Peyer's patch (tissue), 4 donors: ENCODE data around the gene CNKSR3. TPM values are rescaled to one million over a fixed set of nuclear protein-coding genes. Genes with fewer than 3 reads are reported as not detected.

Source experiments
- DNase-seq, 3 donors: peaks; one replicate each; pipeline ENCODE4 v3.0.0-alpha.2; 2017 to 2019
- H3K27ac ChIP-seq, 4 donors: fragments of 200-600 bp; sonication (generic); one replicate each; pipeline ENCODE4 v1.5.1; 2016 to 2019
- H3K27me3 ChIP-seq, 2 donors: fragments of 200-600 bp; sonication (generic); one replicate each; pipeline ENCODE4 v1.5.1; 2019
- H3K36me3 ChIP-seq, 3 donors: fragments of 200-600 bp; sonication (generic); one replicate each; pipeline ENCODE4 v1.5.1; 2016 to 2019
- H3K4me1 ChIP-seq, 4 donors: fragments of 200-600 bp; sonication (generic); one replicate each; pipeline ENCODE4 v1.5.1; 2016 to 2019
- H3K4me3 ChIP-seq, 4 donors: fragments of 200-600 bp; sonication (generic); 1 replicate in 3 of 4; 2 replicates in 1 of 4; pipeline ENCODE4 v1.5.1; 2016 to 2019; ENCODE audit warnings: mild to moderate bottlenecking in 1 of 4
- H3K9me3 ChIP-seq, 4 donors: fragments of 200-600 bp; sonication (generic); one replicate each; pipeline ENCODE4 v1.5.1; 2016 to 2019; ENCODE audit warnings: mild to moderate bottlenecking in 1 of 4
- CTCF ChIP-seq, 6 experiments: fragments of 450-650 bp in 4 of 6; fragments of 200-600 bp in 2 of 6; sonication (generic) in 1 of 6; IDR thresholded peaks; one replicate each; pipeline ENCODE4 v1.5.1; 2017 to 2019; ENCODE audit warnings: antibody characterized with exemption in 6 of 6, mild to moderate bottlenecking in 3 of 6, moderate library complexity in 1 of 6
- POLR2A ChIP-seq, 2 donors: fragments of 450-650 bp; IDR thresholded peaks; one replicate each; pipeline ENCODE4 v1.5.1; 2017; ENCODE audit warnings: antibody characterized with exemption in 2 of 2, mild to moderate bottlenecking in 2 of 2, moderate library complexity in 2 of 2
- total RNA-seq, 4 donors: library from RNA; depleted of rRNA; stranded (reverse); fragments of >200 nt; gene quantifications; one replicate each; pipeline ENCODE4 v1.1.0, GENCODE V29; 2016

Gene CNKSR3
- total RNA-seq, 4 donors from 2014 or later: 29.6 to 34.5 (median 30.1) TPM

GRCh38 chr6:154430481-154430919 is 80.0 kb downstream of the CNKSR3 start:
- DNase-seq: no peak
- Histone ChIP-seq H3K9me3 (no peaks in the 10 kb centered on the region), H3K4me3 (no peak overlapping the region), H3K27me3 (no peaks in the 10 kb centered on the region), H3K4me1 (no peaks in the 10 kb centered on the region), H3K36me3 (peaks cover 0 to 41% (median 0%) of the 10 kb centered on the region in 3 donors), H3K27ac (no peak overlapping the region)
- TF ChIP-seq POLR2A (IDR thresholded peaks at IDR 0.05) (no peak), CTCF (IDR thresholded peaks at IDR 0.05) (no peak)

- Histone ChIP-seq H3K27ac (no peak overlapping the region), H3K4me1 (no peaks in the 10 kb centered on the region), H3K27me3 (no peaks in the 10 kb centered on the region), H3K4me3 (no peak overlapping the region), H3K9me3 (no peaks in the 10 kb centered on the region), H3K36me3 (peaks cover 0 to 39% (median 0%) of the 10 kb centered on the region in 3 donors)
- DNase-seq: no peak
- TF ChIP-seq POLR2A (IDR thresholded peaks at IDR 0.05): no peak
- TF ChIP-seq CTCF (IDR thresholded peaks at IDR 0.05): no peak
Observed at GRCh38 chr6:154429711-154430110, 80.8 kb downstream of the CNKSR3 start.

- Histone ChIP-seq H3K27ac (no peak overlapping the region), H3K4me1 (no peaks in the 10 kb centered on the region), H3K36me3 (peaks cover 0 to 39% (median 0%) of the 10 kb centered on the region in 3 donors), H3K4me3 (no peak overlapping the region), H3K9me3 (no peaks in the 10 kb centered on the region), H3K27me3 (no peaks in the 10 kb centered on the region)
- TF ChIP-seq CTCF (IDR thresholded peaks at IDR 0.05) (no peak), POLR2A (IDR thresholded peaks at IDR 0.05) (no peak)
- no peak for DNase-seq
Observed at GRCh38 chr6:154428897-154429296, 81.6 kb downstream of the CNKSR3 start.

GRCh38 chr6:154427446-154427845 is 83.0 kb downstream of the CNKSR3 start:
- no peak overlapping the region for H3K4me3 ChIP-seq
- no peaks in the 10 kb centered on the region for H3K27me3 ChIP-seq
- no peaks in the 10 kb centered on the region for H3K4me1 ChIP-seq
- TF ChIP-seq CTCF (IDR thresholded peaks at IDR 0.05) (no peak), POLR2A (IDR thresholded peaks at IDR 0.05) (no peak)
- no peaks in the 10 kb centered on the region for H3K9me3 ChIP-seq
- peaks cover 0 to 40% (median 0%) of the 10 kb centered on the region in 3 donors for H3K36me3 ChIP-seq
- no peak overlapping the region for H3K27ac ChIP-seq
- DNase-seq: no peak

- Histone ChIP-seq H3K27ac (no peak overlapping the region), H3K4me1 (no peaks in the 10 kb centered on the region), H3K27me3 (no peaks in the 10 kb centered on the region), H3K9me3 (no peaks in the 10 kb centered on the region), H3K4me3 (no peak overlapping the region), H3K36me3 (peaks cover 0 to 45% (median 0%) of the 10 kb centered on the region in 3 donors)
- DNase-seq: no peak
- TF ChIP-seq CTCF (IDR thresholded peaks at IDR 0.05) (no peak), POLR2A (IDR thresholded peaks at IDR 0.05) (no peak)
Observed at GRCh38 chr6:154426997-154427396, 83.5 kb downstream of the CNKSR3 start.

GRCh38 chr6:154425034-154425433 is 85.5 kb downstream of the CNKSR3 start:
- H3K36me3 ChIP-seq: peaks cover 0 to 60% (median 0%) of the 10 kb centered on the region in 3 donors

More at GRCh38 chr6:154425034-154425433, 85.5 kb downstream of the CNKSR3 start:
- TF ChIP-seq CTCF (IDR thresholded peaks at IDR 0.05) (no peak), POLR2A (IDR thresholded peaks at IDR 0.05) (no peak)
- no peak overlapping the region for H3K4me3 ChIP-seq
- no peaks in the 10 kb centered on the region for H3K9me3 ChIP-seq
- H3K27ac ChIP-seq: no peak overlapping the region
- DNase-seq: no peak
- H3K27me3 ChIP-seq: no peaks in the 10 kb centered on the region
- H3K4me1 ChIP-seq: no peaks in the 10 kb centered on the region
